SK-N-MC (cell line): ENCODE data around the gene TRAPPC13.

Experiments used
- EZH2 ChIP-seq: fragments of 200-600 bp; sonication (generic); IDR thresholded peaks from one replicate; pipeline ENCODE4 v1.6.1; 2017; ENCODE audit warnings: antibody characterized with exemption
- FOXP2 ChIP-seq: optimal IDR thresholded peaks from 2 replicates; pipeline ENCODE3; 2011; ENCODE audit warnings: mild to moderate bottlenecking, moderate library complexity; ENCODE audit not compliant: insufficient read depth; ENCODE audit errors: extremely low read length, control extremely low read depth
- POLR2AphosphoS5 ChIP-seq: IDR thresholded peaks from 2 replicates; pipeline ENCODE4 v1.6.1; 2012; ENCODE audit warnings: mild to moderate bottlenecking, low read depth, low read length, borderline replicate concordance

DNA sequence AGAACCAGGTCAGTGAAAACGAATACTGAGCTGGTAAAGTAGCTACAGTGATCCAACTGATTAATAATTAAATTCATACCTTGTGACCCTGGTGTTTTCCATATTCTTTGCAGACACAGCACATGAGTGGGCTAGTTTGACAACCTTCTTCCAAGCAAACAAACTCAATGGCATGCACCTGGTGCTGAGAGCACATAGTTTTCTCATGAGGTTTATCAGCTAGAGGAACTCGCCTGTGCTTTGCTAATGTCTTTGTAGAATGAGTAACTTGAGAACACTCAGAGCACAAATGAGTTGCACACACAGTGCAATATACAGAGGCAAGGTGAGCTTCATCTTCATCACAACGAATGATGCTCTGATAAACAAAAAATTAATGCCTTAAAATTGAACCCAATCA lies 13.3 kb upstream of the TRAPPC13 start:
- TF ChIP-seq EZH2 (no peak), POLR2AphosphoS5 (no peak), FOXP2 (no peak)
